ENCODE data around the gene PREX1. TPM values are rescaled to one million over a fixed set of nuclear protein-coding genes. Genes with fewer than 3 reads are reported as not detected.

The PREX1 gene
- polyA plus RNA-seq, 4 donors: 14.1 to 16.7 (median 15.3) TPM

DNA sequence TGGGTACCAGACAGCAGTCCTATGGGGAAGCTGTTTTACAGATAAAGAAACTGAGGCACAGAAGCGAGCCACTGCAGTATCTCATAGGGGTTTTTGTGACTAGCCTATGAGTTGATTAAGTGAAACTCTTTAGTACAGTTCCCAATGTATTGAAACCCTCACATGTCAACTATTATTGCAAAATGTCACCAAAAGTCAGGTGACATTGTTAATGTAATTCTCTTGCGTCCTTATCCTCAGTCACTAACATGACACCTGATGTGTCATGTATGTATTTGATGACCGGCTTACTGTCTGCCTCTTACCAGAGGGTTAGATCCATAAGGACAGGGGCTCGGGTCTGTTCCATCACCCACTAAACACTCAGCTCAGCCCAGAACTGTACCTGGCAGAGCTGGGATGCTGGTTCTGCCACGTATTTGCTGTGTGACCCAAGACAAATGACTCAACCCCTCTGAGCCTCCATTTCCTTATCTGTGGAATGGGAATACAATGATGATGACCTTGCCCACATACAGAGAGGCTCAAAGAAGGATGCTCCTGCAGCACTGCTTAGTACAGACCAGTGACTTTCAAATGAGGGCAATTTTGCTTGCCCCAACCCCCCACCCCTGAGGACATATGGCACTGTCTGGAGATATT, 32.9 kb downstream of the PREX1 start:
- DNase-seq (ENCODE audit: low read depth in 4 of 4, low spot score in 3 of 4): no peak

DNA sequence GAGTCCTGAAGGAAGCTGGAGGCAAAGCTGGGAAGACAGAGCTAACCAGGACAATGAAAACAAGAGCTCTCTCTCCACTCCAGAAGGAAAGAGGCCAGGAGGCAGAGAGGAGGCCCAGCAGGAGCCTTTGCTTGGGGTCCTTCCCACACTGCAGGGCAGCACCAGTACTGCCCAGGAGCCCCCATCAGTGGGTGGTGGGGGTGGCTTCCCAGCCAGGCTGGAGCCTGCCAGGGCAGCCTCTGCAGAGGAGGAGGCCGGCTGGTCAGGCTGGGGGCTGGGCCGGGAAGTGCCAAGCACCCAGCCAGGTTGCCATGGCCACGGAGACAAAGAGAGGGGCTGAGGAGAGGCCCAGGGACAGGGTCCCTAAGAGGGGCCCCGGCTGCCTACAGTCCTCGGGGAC, 33.4 kb downstream of the PREX1 start:
- DNase-seq (ENCODE audit: low read depth in 4 of 4, low spot score in 3 of 4): no peak

DNA sequence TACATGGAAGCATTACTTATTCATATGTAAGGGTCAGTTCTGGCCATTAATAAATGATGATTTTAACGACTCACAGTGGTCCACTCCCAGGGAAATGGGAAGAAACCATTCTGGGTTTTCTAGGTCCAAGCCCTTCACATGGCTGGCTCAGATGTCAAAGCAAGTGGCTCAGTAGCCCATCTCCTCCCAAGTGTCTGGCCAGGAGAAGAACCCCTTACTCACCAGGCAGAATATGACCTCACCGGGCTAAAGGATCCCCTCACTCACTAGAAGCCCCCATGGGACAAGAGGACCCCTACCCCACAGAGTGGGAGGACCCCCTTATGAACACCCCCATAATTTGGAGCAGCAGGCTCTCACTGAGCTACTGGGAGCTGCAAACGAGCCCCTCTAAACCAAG, 34.0 kb downstream of the PREX1 start:
- DNase-seq (ENCODE audit: low read depth in 4 of 4, low spot score in 3 of 4): no peak

DNA sequence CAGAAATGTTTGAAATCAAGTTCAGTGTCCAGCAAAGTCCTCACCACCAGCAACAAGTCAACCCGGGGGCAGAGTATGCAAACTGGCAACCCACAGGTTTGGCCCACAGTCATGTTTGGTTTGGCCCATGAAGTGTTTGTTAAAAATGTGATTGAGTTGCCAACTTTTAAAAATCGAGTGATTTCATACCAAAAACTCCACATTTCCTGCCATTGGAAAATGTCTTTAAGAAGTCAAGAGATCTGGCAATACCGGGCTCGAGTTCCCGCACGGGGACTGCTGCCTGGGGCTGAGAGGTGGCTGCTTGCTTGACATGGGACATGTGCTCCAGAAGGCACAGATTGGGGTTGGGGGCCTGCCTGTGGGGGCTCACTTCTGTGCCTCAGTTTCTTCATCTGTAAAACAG, 36.1 kb downstream of the PREX1 start:
- no peak for DNase-seq (ENCODE audit: low read depth in 4 of 4, low spot score in 3 of 4)

DNA sequence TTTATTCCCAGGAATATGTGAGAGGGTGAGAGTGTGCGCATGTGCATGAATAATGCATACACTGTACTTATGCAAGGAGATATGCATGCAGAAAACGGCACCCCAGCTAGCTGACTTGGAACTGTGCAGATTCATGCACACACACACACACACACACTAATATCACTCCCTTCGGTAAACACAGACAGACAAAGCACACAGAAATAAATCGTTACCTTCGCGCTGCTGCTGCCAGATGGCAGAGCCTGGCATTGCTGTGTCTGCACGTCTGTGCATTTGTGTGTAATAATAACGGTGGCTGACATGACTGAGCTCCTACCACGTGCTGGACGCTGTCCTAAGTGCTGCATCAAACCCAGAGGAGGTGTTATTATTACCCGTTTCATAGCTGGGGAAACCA, 36.8 kb downstream of the PREX1 start:
- no peak for DNase-seq (ENCODE audit: low read depth in 4 of 4, low spot score in 3 of 4)

DNA sequence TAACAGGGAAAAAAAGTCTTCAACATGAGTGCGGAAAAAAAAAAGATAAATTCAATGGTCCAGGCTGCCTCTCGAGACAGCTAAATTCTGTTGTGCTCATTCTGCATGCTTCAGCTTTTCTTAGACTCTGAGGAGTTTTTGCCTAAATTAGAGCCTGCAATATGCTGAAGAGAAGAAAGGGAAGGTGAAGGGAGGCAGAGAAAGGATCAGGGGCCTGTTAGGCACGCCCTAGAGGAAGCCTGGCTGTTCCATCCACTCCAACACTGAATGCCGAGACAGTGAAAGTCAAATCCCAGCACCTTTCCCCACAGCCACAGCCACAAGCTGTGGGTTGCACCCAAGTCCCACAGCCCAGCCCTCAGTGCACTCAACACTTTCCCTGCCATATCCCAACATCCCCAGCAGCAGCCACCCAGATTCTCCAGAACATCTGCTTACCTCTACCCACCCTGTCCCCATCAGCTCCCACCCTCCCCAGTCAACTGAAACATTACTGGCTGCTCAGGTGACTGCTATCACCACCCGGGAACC, 37.3 kb downstream of the PREX1 start:
- no peak for DNase-seq (ENCODE audit: low read depth in 4 of 4, low spot score in 3 of 4)

DNA sequence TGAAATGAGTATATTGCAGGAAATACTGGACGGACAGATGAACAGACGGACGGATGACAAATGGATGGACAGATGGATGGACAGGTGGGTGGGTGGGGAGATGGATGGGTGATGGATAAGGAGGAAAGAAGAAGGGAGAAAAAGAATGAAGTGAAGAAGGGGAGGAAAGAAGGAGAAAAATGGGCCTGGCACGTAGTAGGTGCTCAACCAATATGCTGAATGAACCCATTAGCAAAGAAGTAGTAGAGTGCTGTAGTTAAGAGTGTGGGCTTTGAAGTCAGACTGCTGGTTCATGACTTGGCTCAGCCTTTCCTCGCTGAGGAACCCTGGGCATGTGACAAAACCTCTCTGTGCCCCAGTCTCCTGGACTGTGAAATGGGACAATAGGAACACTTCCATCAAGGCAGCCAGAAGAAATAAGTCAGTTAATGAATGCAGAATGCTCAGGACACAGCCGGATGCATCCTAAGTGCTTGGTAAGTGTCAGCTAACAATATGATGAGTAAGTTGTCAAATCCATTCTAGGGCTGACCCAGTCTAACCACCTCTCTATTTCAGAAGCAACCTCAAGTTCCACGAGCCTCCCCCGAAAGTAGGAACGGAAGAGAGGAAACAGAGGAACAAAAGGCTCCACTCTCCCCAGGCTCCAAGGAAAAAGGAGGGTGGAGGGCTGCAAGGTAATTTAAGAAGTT, 37.9 kb downstream of the PREX1 start:
- no peak for DNase-seq (ENCODE audit: low read depth in 4 of 4, low spot score in 3 of 4)

DNA sequence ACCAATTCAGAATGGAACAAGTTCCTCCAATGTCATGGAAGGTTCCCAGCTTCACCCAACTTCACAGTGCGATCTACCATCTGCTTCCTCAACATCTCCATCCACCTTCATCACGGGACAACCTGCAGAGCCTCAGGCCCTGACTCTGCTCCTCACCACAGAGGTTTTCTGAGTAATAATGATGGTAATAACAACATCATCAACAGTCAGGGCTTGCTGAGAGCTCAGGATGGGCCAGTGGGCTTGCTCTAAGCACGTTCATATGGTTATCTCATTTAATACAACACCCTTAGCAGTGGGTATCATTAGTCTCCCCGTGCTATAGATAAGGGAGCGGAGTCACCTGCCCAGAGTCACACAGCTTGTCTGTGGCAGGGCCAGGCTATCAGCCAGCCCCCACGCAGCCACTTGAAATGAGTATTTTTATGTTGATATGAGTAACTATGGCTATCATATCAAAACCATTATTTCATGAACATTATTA, 38.6 kb downstream of the PREX1 start:
- DNase-seq (ENCODE audit: low read depth in 4 of 4, low spot score in 3 of 4): no peak

DNA sequence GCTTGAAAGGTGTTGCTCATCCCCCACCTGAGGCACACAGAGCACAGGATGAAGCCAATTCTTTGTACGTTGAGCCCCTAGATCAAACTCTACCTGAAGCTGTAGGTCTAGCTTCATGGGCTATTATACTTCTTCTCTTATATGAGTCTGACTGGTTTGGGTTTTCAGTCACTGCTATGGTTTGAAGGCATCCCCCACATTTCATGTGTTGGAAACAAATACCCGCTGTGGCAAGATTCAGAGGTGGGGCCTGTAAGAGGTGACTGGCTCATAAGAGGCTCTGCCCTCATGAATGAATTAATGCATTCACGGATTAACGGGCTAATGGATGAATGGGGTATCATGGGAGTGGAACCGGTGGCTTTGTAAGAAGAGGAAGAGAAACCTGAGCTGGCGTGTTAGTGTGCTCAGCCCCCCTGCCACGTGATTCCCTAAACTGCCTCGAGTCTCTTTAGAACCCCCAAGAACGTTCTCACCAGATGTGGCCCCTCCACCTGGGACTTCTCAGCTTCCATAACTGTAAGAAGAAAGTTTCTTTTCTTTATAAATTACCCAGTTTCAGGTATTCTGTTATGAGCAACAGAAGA, 39.2 kb downstream of the PREX1 start:
- no peak for DNase-seq (ENCODE audit: low read depth in 4 of 4, low spot score in 3 of 4)

DNA sequence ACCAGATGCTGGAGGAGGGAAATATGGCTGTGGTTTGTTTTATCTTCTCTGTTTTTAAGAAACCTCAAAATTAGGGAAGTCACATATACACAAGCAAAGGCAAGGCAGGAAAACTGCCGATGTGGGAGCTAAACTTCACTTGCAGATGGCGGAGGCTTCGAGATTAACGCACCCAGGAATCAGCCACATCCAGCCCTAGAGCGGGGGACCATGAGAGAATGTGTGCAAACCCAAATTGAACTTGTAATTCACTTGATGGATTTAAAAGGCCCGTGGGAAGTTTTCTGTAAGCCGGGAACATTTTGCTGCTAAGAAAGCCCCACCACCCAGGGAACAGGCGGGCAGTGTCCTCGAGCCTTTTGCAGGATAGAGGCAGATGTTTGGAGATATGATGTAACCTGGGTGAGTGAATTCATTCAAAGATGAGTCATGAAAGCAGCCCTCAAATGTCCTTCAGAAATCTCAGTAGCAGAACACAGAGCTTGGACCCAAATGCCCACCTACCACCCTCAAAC, 39.9 kb downstream of the PREX1 start:
- DNase-seq (ENCODE audit: low read depth in 4 of 4, low spot score in 3 of 4): no peak

DNA sequence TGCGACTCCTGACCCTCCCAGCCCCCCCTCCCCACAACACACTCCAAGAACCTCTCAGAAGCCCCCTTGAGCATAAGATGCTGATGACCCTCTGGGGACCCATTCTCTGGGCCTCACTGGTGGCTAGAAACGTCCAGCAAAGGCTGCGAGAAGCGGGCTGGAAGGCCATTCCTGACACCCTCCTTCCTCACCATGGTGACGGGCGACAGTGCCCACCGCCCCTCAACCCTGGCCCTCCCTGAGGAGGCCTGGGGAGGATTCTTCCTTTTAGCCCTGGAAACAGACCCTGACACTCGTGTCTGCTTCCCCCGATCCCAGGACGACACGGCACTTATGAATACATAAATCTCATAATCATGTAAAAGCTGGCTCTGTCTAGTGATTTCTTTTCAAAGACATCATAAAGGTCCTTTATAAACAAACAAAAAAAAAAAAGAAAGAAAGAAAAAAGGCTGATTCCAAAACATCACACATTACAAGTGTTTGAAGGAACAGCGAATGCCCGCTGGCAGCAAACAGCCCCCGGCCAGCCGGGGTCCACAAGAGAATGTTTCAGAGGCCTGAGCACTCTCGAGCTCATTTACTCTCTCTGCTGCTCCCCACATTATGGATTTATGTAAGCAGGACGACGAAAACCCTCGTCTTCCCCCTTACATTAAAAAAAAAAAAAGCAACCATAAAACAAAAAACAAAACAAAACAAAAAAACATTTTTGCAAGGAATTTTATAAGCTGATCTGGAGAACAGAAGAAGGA, 40.7 kb downstream of the PREX1 start:
- DNase-seq (ENCODE audit: low read depth in 4 of 4, low spot score in 3 of 4): no peak

DNA sequence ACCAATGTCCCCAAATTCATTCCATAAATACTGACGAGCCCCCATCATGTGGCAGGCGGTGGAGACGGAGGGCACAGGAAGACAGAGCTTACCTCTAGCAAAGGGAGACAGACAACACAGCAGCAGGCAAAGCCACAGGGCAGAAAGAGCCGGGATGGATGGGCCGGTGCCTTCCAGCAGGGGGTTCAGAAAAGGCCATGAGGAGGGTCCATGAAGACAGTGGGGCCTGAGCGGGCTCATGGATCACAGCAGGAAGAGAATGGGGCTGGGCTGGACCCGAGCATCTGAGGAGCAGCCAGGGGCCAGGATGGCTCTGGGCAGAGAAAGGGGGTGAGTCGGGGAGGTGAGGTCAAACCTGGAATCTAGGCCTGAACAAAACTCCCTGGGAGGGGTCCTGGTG, 42.0 kb downstream of the PREX1 start:
- DNase-seq (ENCODE audit: low read depth in 4 of 4, low spot score in 3 of 4): no peak

DNA sequence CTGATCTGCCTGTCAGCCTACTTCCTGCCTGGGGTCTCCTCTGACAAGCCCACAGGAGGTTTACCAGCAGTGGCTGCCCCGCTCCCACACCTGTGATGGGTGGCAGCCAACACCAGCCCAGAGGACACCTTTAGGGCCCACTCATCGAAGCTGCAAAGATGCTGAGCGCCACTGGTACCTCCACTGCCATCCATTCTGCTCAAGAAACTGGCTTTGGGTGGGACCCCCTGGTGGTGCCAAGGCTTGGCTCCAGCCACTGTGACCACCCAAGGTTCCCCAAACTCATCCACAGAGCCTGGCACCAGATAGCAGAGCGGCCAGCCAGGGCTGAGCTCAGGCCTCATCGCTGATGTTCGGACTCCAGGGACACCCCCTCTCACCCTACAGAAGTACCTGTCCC, 42.5 kb downstream of the PREX1 start:
- DNase-seq (ENCODE audit: low read depth in 4 of 4, low spot score in 3 of 4): no peak

DNA sequence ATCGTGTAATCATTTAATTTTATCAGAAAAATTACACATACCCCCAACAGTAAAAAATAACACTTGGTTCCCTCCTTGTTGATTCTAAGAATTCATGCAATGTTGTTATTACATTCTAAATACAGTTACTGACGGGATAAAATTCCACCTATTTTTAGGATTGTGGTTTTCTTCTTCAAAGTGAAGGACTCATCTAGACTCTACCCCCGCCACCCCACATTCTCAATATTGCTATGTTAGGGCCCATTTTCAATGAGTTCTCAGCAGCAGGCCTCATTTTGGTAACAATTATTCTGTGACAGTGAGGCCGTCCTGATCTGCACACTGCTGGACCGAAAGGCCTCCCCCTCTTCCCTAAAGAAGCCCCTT, 43.5 kb downstream of the PREX1 start:
- DNase-seq (ENCODE audit: low read depth in 4 of 4, low spot score in 3 of 4): no peak

DNA sequence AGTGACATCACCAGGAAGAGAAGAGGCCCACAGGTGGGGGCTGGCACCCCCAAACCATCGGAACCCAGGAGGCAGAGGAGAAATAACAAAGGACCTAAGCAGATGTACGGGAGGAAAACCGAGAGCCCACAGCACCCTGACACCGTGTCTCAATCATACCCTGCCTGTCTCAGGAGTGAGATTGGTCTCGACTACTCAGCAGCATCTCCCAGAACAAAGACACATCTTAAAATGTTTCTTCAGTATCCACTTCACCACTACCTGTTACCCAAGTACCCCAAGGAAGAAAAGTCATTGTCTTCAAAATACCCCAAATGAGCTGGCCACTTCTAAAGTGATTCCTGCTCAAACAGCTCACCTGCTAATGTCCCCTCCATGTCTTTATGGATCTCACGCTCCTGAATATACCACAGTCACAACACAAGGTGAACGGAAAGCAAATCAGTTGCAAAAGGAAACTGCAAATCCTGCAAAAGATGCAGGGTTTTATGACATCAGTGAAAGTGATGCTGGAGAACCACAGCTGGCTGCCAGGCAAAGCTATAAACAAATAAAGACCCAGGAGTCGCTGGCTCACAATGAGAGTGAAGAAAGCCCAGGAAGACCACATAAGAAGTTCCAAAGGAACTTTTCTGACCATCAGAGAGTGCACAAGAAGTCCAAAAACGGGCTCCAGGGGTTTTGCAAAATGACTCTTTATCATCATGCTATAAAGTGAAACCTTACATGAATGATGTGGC, 44.1 kb downstream of the PREX1 start:
- DNase-seq (ENCODE audit: low read depth in 4 of 4, low spot score in 3 of 4): no peak

DNA sequence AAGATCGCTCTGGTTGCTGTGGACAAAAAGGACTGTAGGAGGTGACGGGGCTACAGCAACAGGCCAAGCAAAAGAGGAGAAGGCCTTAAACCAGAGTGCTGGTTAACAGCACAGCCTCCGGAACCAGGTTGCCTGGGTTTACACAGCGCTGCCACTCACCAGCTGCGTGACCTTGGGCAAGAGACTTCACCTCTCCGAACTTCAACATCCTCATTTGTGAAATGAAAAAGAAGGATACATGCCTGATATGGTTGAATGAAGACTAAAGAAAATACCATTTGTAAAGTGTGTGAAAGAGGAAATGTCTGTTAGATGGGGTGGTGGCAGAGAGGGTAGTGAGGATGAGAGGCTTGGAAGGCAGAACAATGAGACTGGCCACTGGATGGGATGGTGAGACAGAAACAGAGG, 44.9 kb downstream of the PREX1 start:
- DNase-seq (ENCODE audit: low read depth in 4 of 4, low spot score in 3 of 4): no peak

DNA sequence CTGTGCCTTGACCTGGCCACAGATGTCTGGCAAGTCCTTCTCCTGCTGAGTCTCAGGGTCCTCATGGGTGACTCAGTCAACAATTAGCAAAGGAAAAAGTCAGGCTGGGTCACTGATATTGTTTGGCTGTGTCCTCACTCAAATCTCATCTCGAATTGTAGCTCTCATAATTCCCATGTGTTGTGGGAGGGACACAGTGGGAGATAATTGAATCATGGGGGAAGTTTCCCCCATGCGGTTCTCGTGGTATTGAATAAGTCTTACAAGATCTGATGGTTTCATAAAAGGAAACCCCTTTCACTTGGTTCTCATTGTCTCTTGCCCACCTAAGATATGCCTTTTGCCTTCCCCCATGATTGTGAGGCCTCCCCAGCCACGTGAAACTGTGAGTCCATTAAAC, 45.7 kb downstream of the PREX1 start:
- no peak for DNase-seq (ENCODE audit: low read depth in 4 of 4, low spot score in 3 of 4)

DNA sequence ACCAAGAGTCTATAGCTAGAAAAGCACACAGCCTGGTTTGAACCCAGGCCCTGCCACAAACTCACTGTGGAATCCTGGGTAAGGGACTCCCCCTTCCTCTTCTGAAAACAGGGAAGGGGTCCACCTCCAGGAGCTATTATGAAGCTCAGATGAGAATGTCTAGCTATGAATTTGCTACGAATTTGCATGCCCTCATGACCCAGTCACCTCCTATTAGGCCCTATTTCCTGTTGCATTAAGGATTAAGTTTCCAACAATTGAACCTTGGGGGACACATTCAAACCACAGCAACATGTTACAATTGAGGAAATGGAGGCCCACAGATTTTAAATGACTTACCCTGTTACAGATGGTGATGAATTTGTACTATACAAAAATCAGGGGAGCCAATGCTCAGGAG, 46.2 kb downstream of the PREX1 start:
- DNase-seq (ENCODE audit: low read depth in 4 of 4, low spot score in 3 of 4): no peak

DNA sequence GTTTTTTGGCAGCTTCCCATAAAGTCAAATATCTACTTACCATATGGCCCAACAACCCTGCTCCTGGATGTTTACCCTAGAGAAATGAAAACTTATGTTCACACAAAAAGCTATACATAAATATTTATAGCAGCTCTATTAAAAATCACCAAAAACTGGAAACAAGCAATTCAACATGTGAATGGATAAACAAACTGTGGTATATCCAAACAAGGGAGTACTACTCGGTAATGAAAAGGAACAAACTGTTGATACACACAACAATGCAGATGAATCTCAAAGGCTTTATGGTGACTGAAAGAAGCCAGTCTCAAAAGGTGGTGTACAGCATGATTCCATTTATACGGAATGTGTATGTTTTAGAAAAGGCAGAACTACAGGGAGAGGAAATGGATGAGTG, 48.4 kb downstream of the PREX1 start:
- no peak for DNase-seq (ENCODE audit: low read depth in 4 of 4, low spot score in 3 of 4)

DNA sequence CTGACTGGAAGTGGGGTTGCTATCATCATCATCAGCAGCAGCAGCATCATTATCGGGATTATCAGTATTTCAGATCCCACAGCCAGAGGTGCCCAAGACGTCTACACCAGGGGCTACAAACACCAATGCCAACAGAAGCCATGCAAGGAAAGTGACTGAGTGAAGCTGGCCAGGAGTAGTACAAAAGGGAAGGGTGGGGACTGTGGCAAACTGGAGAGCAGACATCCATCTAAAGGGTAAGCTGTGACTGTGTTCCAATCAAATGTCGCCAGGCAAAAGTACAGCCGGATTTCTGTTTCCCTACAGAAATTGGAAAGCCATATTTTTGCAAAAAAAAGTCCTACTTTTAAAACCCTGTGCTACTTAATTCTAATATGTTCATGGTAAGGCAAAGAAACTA, 50.0 kb downstream of the PREX1 start:
- DNase-seq (ENCODE audit: low read depth in 4 of 4, low spot score in 3 of 4): no peak

Measured in right renal pelvis (tissue), 4 donors.